ENCODE data around the gene GNG7.

GRCh38 chr19:2578391-2578890 lies 124.1 kb downstream of the GNG7 start:
- TF ChIP-seq CTCF (IDR thresholded peaks at IDR 0.05; ENCODE audit: extremely low read depth in 1 of 2, insufficient read depth in 1 of 2, low read depth in 1 of 2, low read length in 2 of 2): no peak
- no peak for TF ChIP-seq POLR2A (IDR thresholded peaks at IDR 0.05; ENCODE audit: low read depth, low read length)
- TF ChIP-seq FOS (IDR thresholded peaks at IDR 0.05; ENCODE audit: borderline replicate concordance, insufficient read depth, low read length): no peak
- no peak for TF ChIP-seq POLR2AphosphoS5 (IDR thresholded peaks at IDR 0.05; ENCODE audit: insufficient read depth, low read depth, low read length)
- TF ChIP-seq MAX (IDR thresholded peaks at IDR 0.05; ENCODE audit: insufficient read depth, insufficient read length): no peak
- TF ChIP-seq EZH2 (IDR thresholded peaks at IDR 0.05; ENCODE audit: borderline replicate concordance, low read depth, low read length, severe bottlenecking): no peak
- TF ChIP-seq JUN (IDR thresholded peaks at IDR 0.05; ENCODE audit: borderline replicate concordance, insufficient read depth, insufficient read length, low read depth): no peak

Measured in endothelial cell of umbilical vein (primary cell).